ENCODE measurements around the gene FKBP2. TPM values are rescaled to one million over a fixed set of nuclear protein-coding genes. Genes with fewer than 3 reads are reported as not detected.

Gene FKBP2
- polyA plus RNA-seq, 1 donor: 79.3 TPM

- no CpG with 5 or more reads among the region's 2 CpGs for whole genome bisulfite sequencing (ENCODE audit: insufficient coverage, low lambda C conversion rate)
- Histone ChIP-seq H3K9me3 (ENCODE audit: control insufficient read depth, low read depth, low read length) (no peaks in the 10 kb centered on the region), H3K4me3 (ENCODE audit: low read length) (no peak overlapping the region), H3K27ac (ENCODE audit: low read length) (no peak overlapping the region), H3K36me3 (ENCODE audit: control insufficient read depth, insufficient read depth, low read length) (peaks cover 31% of the 10 kb centered on the region), H3K4me1 (ENCODE audit: control insufficient read depth, insufficient read depth, low read length) (peaks cover 21% of the 10 kb centered on the region), H3K27me3 (ENCODE audit: control insufficient read depth, insufficient read depth, low read length) (no peaks in the 10 kb centered on the region)
- no peak for DNase-seq
Measured at GRCh38 chr11:64275841-64276240, 34.9 kb downstream of the FKBP2 start.

- Histone ChIP-seq H3K36me3 (ENCODE audit: control insufficient read depth, insufficient read depth, low read length) (peaks cover 32% of the 10 kb centered on the region), H3K27ac (ENCODE audit: low read length) (no peak overlapping the region), H3K4me1 (ENCODE audit: control insufficient read depth, insufficient read depth, low read length) (peaks cover 19% of the 10 kb centered on the region), H3K4me3 (ENCODE audit: low read length) (no peak overlapping the region), H3K27me3 (ENCODE audit: control insufficient read depth, insufficient read depth, low read length) (no peaks in the 10 kb centered on the region), H3K9me3 (ENCODE audit: control insufficient read depth, low read depth, low read length) (no peaks in the 10 kb centered on the region)
- no CpG with 5 or more reads among the region's 17 CpGs for WGBS (ENCODE audit: insufficient coverage, low lambda C conversion rate)
- no peak for DNase-seq
Measured at GRCh38 chr11:64276653-64277431, 35.9 kb downstream of the FKBP2 start.

- Histone ChIP-seq H3K4me3 (ENCODE audit: low read length) (no peak overlapping the region), H3K36me3 (ENCODE audit: control insufficient read depth, insufficient read depth, low read length) (peaks cover 38% of the 10 kb centered on the region), H3K27me3 (ENCODE audit: control insufficient read depth, insufficient read depth, low read length) (no peaks in the 10 kb centered on the region), H3K4me1 (ENCODE audit: control insufficient read depth, insufficient read depth, low read length) (peaks cover 8% of the 10 kb centered on the region), H3K27ac (ENCODE audit: low read length) (no peak overlapping the region), H3K9me3 (ENCODE audit: control insufficient read depth, low read depth, low read length) (no peaks in the 10 kb centered on the region)
- DNase-seq: no peak
- WGBS (ENCODE audit: insufficient coverage, low lambda C conversion rate): no CpG with 5 or more reads among the region's 8 CpGs
Measured at GRCh38 chr11:64278576-64279190, 37.8 kb downstream of the FKBP2 start.

GRCh38 chr11:64281957-64282770, 41.3 kb downstream of the FKBP2 start:
- no peaks in the 10 kb centered on the region for H3K27me3 ChIP-seq (ENCODE audit: control insufficient read depth, insufficient read depth, low read length)
- H3K27ac ChIP-seq (ENCODE audit: low read length): no peak overlapping the region
- peaks cover 21% of the 10 kb centered on the region for H3K36me3 ChIP-seq (ENCODE audit: control insufficient read depth, insufficient read depth, low read length)
- H3K4me1 ChIP-seq (ENCODE audit: control insufficient read depth, insufficient read depth, low read length): peaks cover 17% of the 10 kb centered on the region
- no peak for DNase-seq
- H3K9me3 ChIP-seq (ENCODE audit: control insufficient read depth, low read depth, low read length): no peaks in the 10 kb centered on the region
- WGBS (ENCODE audit: insufficient coverage, low lambda C conversion rate): 100% methylated on average over 2 of the region's 22 CpGs
- no peak overlapping the region for H3K4me3 ChIP-seq (ENCODE audit: low read length)

GRCh38 chr11:64283092-64283491, 42.2 kb downstream of the FKBP2 start:
- Histone ChIP-seq H3K4me1 (ENCODE audit: control insufficient read depth, insufficient read depth, low read length) (peaks cover 17% of the 10 kb centered on the region), H3K27ac (ENCODE audit: low read length) (no peak overlapping the region), H3K36me3 (ENCODE audit: control insufficient read depth, insufficient read depth, low read length) (peaks cover 16% of the 10 kb centered on the region), H3K4me3 (ENCODE audit: low read length) (no peak overlapping the region), H3K9me3 (ENCODE audit: control insufficient read depth, low read depth, low read length) (no peaks in the 10 kb centered on the region), H3K27me3 (ENCODE audit: control insufficient read depth, insufficient read depth, low read length) (no peaks in the 10 kb centered on the region)
- DNase-seq: no peak
- no CpG with 5 or more reads among the region's 3 CpGs for WGBS (ENCODE audit: insufficient coverage, low lambda C conversion rate)

- WGBS (ENCODE audit: insufficient coverage, low lambda C conversion rate): no CpG with 5 or more reads among the region's 44 CpGs
- H3K9me3 ChIP-seq (ENCODE audit: control insufficient read depth, low read depth, low read length): no peaks in the 10 kb centered on the region
- DNase-seq: peak; percentile 93 to 96
- peak within 1 kb of the TSS; percentile 76 for H3K4me3 ChIP-seq (ENCODE audit: low read length)
- H3K36me3 ChIP-seq (ENCODE audit: control insufficient read depth, insufficient read depth, low read length): peaks cover 7% of the 10 kb centered on the region
- peak within 1 kb of the TSS; percentile 94 for H3K27ac ChIP-seq (ENCODE audit: low read length)
- H3K4me1 ChIP-seq (ENCODE audit: control insufficient read depth, insufficient read depth, low read length): peaks cover 17% of the 10 kb centered on the region
- no peaks in the 10 kb centered on the region for H3K27me3 ChIP-seq (ENCODE audit: control insufficient read depth, insufficient read depth, low read length)
Measured at GRCh38 chr11:64284048-64284961, 43.4 kb downstream of the FKBP2 start, which contains the start of gene BAD. BAD (minus strand) TSS chr11:64284665; CDS start chr11:64284368, 297 bp downstream.

GRCh38 chr11:64284962-64285884, 44.3 kb downstream of the FKBP2 start, which contains the start of gene GPR137:
GPR137 (plus strand) TSS chr11:64285848; CDS start chr11:64286525, 677 bp downstream.
- no CpG with 5 or more reads among the region's 102 CpGs for WGBS (ENCODE audit: insufficient coverage, low lambda C conversion rate)
- peak; percentile 79 to 94 for DNase-seq
- Histone ChIP-seq H3K4me3 (ENCODE audit: low read length) (peak within 1 kb of the TSS; percentile 76), H3K27ac (ENCODE audit: low read length) (peak within 1 kb of the TSS; percentile 94), H3K9me3 (ENCODE audit: control insufficient read depth, low read depth, low read length) (no peaks in the 10 kb centered on the region), H3K36me3 (ENCODE audit: control insufficient read depth, insufficient read depth, low read length) (peaks cover 7% of the 10 kb centered on the region), H3K27me3 (ENCODE audit: control insufficient read depth, insufficient read depth, low read length) (peaks cover 9% of the 10 kb centered on the region), H3K4me1 (ENCODE audit: control insufficient read depth, insufficient read depth, low read length) (peaks cover 17% of the 10 kb centered on the region)

- Histone ChIP-seq H3K27ac (ENCODE audit: low read length) (no peak overlapping the region), H3K4me3 (ENCODE audit: low read length) (peak overlapping the region; percentile 65), H3K9me3 (ENCODE audit: control insufficient read depth, low read depth, low read length) (no peaks in the 10 kb centered on the region), H3K4me1 (ENCODE audit: control insufficient read depth, insufficient read depth, low read length) (peaks cover 17% of the 10 kb centered on the region), H3K36me3 (ENCODE audit: control insufficient read depth, insufficient read depth, low read length) (peaks cover 7% of the 10 kb centered on the region), H3K27me3 (ENCODE audit: control insufficient read depth, insufficient read depth, low read length) (peaks cover 18% of the 10 kb centered on the region)
- DNase-seq: no peak
- no CpG with 5 or more reads among the region's 40 CpGs for WGBS (ENCODE audit: insufficient coverage, low lambda C conversion rate)
Measured at GRCh38 chr11:64285885-64286800, 45.2 kb downstream of the FKBP2 start.
